ENCODE data around the gene MXI1.

GRCh38 chr10:110225441-110225755, 18.0 kb downstream of the MXI1 start:
- no peak for TF ChIP-seq CTCF (IDR thresholded peaks at IDR 0.05)
- no peak for TF ChIP-seq POLR2AphosphoS5 (IDR thresholded peaks at IDR 0.05; ENCODE audit: low read depth, low read length)
